Erythroblast (primary cell): ENCODE measurements around the gene MC4R.

Experiments
- DNase-seq, 2 experiments: peaks; one replicate each; lab custom pipeline; 2025; lab: John Stamatoyannopoulos, UW
- GATA1 ChIP-seq: IDR thresholded peaks from 2 replicates; pipeline ENCODE4 v1.6.1; 2011; ENCODE audit warnings: low read depth, mild to moderate bottlenecking, control low read depth, low read length, moderate library complexity
- POLR2A ChIP-seq: IDR thresholded peaks from 2 replicates; pipeline ENCODE4 v1.6.1; 2011; ENCODE audit warnings: mild to moderate bottlenecking, low read length

MC4R gene

GRCh38 chr18:60372132-60372531 is 443 bp downstream of the MC4R start:
- no peak for TF ChIP-seq GATA1

GRCh38 chr18:60358516-60358915 is 14.1 kb downstream of the MC4R start:
- no peak for DNase-seq
- TF ChIP-seq POLR2A = no peak
- TF ChIP-seq GATA1 = no peak

More at GRCh38 chr18:60372132-60372531, 443 bp downstream of the MC4R start:
- DNase-seq = no peak

GRCh38 chr18:60350941-60351340 is 21.6 kb downstream of the MC4R start:
- DNase-seq = no peak
- TF ChIP-seq GATA1 = no peak
- TF ChIP-seq POLR2A = no peak

- TF ChIP-seq GATA1 (no peak), POLR2A (no peak)
- no peak for DNase-seq
These were observed 22.4 kb downstream of the MC4R start for GRCh38 chr18:60350150-60350549.

GRCh38 chr18:60347526-60348045 is 25.0 kb downstream of the MC4R start:
- TF ChIP-seq GATA1 (no peak), POLR2A (no peak)
- no peak for DNase-seq

- no peak for DNase-seq
- TF ChIP-seq GATA1 = no peak
- TF ChIP-seq POLR2A = no peak
These were observed 33.6 kb downstream of the MC4R start for GRCh38 chr18:60339018-60339417.

- no peak for DNase-seq
- TF ChIP-seq POLR2A (no peak), GATA1 (no peak)
These were observed 40.7 kb downstream of the MC4R start for GRCh38 chr18:60331890-60332289.

- TF ChIP-seq GATA1 (no peak), POLR2A (no peak)
- DNase-seq = no peak
These were observed 43.4 kb downstream of the MC4R start for GRCh38 chr18:60329131-60329530.

GRCh38 chr18:60327880-60328279 is 44.7 kb downstream of the MC4R start:
- DNase-seq = no peak
- TF ChIP-seq POLR2A (no peak), GATA1 (no peak)

GRCh38 chr18:60322591-60322990 is 50.0 kb downstream of the MC4R start:
- no peak for DNase-seq
- no peak for TF ChIP-seq POLR2A
- no peak for TF ChIP-seq GATA1
